Stimulated activated CD4-positive, alpha-beta T cell treated with anti-CD3 and anti-CD28 coated beads, Interleukin-2, amount 100 ng/mL, for 24 hours (primary cell): ENCODE results near the gene SLC44A4.
"Not testable (repeated sequence)": the region's sequence is repeated elsewhere in the genome, so short reads cannot be mapped to it uniquely, and the experiment has no call there.

Source experiments
- DNase-seq, 2 donors: peaks; one replicate each; pipeline ENCODE4 v3.0.0-alpha.2; 2020

The SLC44A4 gene

GRCh38 chr6:31878222-31878621 is 575 bp downstream of the SLC44A4 start:
- no peak for DNase-seq

- DNase-seq = no peak
Observed at GRCh38 chr6:31877651-31878161, 1.1 kb downstream of the SLC44A4 start.

DNA sequence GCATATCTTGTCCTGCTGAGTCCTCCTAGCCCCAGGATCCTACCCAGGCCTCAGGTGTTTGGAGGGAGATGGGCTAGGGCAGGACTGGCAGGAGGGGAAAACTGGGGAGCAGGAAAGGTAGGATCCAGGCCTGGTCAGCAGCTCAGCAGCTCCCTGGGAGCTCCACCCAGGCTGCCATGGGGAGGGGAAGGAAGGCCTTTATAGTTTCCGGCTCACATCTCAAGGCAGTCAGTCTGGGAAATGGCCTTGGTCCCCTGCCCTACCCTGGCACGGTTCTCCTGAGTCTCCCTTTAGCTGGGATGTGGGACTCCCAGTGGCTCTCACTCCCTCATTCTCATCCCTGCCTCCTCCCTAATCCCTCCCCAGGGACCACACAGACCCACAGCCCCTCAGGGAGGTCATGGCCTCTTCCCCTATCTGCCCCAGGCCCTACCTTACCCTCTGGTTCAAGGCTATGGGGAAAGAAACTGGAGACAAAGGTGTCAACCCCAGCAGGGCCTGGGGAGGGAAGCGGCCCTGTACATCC is 1.6 kb downstream of the SLC44A4 start:
- DNase-seq = no peak

- no peak for DNase-seq
Observed at GRCh38 chr6:31876357-31876756, 2.4 kb downstream of the SLC44A4 start.

- no peak for DNase-seq
Observed at GRCh38 chr6:31875877-31876276, 2.9 kb downstream of the SLC44A4 start.

DNA sequence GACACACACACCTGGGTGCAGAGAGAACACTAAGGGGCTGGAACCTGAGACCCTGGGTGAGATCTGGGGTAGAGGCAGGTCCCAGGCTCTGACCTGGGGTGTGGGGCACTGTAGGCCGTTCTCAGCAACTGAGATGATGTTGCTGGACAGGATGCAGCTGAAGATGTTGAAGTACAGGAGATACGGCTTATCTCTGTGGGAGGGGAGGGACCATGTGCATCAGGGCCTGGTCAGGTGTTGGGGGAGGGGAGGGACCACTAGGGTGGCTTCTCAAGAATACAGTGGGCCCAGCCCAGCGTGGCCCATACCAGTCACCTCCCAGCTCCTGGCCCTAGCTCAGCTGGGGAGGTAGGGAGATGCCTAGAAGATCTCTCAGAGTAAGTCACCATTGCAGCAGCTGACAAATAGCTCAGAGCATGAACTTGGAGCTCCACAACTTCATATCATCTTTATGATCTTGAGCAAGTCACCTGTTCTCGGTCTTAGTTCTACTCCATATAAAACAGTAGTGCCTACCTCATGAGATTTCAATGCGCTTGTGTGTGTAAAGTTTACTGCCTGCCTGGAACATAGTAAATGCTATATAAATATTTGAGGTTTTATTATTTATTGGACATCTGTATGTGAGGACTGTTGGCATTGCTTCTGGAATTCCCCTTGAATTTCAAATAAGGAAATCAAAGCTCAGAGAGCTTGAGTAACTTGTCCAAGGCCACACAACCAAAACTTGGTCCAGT is 3.8 kb downstream of the SLC44A4 start:
- no peak for DNase-seq

DNA sequence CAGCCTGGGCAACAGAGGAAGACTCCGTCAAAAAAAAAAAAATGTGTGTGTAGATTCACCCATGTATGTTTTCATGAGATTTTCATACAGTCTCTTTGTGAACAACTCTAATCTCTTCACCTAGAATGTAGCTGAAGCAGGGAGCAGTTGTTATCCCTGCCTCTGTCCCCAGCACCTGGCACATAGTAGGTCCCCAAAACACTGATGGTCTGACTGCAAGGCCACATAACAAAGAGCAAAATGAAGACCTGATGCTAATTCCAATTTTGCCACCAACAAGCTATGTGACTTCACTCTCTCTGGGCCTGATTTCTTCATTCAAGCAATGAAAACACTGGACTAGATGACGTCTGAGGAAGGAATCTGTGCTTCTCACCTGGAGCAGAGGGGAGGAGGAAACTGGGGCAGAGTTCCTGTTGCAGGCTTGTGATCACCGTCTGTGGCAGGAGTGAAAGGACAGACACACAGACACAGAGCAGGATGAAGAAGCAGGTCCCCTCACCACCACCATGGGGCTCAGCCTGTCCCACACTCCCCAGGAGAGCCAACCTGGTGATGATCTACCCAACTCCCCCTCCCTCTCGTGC is 4.6 kb downstream of the SLC44A4 start:
- no peak for DNase-seq

GRCh38 chr6:31871046-31871659 is 7.6 kb downstream of the SLC44A4 start:
- no peak for DNase-seq

DNA sequence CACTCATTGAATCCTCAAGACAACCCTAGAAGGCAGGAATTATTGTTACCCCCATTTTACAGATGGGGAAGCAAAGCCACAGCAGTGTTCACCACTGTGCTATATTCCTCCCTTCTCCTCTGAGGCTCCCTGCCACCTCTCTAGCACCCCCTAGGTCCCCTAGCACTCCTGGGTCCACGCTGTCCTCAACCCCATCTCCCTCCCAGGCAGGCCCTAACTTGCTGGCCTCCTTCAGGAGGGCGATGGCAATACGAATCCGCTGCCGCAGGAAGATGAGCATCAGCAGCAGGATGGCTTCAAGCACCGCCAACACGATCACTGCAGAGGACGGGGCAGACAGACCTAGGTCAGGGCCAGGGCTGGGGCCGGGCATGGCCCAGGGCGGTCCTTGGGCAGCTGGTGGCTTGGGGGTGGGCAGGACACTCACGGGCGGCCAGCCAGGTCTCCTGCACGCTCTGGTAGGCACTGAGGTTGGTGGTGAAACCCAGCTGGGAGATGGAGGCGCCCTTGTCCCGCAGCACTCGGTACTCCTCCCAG is 8.3 kb downstream of the SLC44A4 start:
- no peak for DNase-seq

DNA sequence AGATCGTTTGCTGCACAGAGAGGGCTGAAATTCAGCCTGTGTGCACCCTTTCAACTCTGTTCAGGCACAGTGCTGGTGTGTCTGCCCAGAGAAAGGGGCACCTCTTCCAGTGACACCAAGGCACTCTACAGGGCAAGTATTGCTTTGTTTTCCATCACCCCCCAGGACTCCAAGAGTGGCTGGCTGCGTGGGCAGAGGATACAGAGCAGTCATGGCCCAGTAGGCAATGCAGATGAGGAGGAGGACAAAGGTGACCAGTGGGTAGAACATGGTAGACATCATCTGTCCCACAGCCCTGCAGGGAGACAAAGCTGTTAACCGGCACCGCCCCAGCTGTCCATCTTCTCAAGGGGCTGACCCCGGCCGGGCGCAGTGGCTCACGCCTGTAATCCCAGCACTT is 9.5 kb downstream of the SLC44A4 start:
- DNase-seq = no peak

DNA sequence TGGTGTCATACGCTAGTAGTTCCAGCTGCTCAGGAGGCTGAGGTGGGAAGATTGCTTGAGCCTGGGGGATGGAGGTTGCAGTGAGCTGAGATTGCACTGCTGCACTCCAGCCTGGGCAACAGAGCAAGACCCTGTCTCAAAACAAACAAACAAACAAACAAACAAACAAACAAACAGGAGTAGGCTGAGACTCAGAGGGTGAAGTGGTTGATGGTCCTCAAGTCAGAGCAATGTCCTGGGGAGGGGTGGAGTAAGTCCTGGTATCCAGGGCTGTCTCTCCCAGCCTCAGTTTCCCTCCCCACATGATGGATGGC is 10.2 kb downstream of the SLC44A4 start:
- DNase-seq = not testable (repeated sequence)

GRCh38 chr6:31865205-31866118 is 13.3 kb downstream of the SLC44A4 start:
- DNase-seq = no peak

DNA sequence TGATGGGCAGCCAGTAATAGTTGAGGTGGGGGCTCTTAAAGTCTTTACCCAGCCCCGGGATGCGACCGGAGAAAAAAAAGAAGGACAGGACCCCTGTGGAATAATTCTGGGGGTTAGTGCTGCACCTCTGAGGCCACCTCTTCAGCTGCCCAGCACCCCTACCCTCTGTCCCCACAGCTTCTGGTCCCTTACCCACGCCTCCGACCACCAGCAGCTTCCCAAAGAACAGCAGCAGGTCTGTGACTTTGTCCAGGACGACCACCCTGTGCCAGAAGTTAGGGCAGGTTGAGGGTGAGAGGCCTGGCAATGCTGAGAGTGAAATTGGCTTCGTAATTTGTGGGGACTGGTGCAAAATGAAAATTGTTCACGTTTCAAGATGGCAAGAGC is 14.0 kb downstream of the SLC44A4 start:
- DNase-seq = no peak

DNA sequence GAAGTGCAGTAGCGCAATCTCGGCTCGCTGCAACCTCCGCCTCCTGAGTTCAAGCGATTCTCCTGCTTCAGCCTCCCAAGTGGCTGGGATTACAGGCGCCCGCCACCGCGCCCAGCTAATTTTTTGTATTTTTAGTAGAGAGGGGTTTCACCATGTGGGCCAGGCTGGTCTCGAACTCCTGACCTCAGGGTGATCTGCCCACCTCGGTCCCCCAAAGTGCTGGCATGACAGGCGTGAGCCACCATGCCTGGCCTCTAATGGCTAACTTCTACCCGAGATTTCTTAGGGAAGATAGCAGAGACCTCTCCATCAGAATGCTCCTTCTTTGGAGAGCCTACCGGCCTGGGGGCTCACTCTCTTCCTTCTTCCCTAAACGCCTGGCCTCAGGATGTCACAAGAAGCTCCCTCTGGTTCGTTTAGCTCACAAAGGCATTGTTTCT is 14.7 kb downstream of the SLC44A4 start:
- peak in 1 of 2 donors; percentile 40 for DNase-seq

DNA sequence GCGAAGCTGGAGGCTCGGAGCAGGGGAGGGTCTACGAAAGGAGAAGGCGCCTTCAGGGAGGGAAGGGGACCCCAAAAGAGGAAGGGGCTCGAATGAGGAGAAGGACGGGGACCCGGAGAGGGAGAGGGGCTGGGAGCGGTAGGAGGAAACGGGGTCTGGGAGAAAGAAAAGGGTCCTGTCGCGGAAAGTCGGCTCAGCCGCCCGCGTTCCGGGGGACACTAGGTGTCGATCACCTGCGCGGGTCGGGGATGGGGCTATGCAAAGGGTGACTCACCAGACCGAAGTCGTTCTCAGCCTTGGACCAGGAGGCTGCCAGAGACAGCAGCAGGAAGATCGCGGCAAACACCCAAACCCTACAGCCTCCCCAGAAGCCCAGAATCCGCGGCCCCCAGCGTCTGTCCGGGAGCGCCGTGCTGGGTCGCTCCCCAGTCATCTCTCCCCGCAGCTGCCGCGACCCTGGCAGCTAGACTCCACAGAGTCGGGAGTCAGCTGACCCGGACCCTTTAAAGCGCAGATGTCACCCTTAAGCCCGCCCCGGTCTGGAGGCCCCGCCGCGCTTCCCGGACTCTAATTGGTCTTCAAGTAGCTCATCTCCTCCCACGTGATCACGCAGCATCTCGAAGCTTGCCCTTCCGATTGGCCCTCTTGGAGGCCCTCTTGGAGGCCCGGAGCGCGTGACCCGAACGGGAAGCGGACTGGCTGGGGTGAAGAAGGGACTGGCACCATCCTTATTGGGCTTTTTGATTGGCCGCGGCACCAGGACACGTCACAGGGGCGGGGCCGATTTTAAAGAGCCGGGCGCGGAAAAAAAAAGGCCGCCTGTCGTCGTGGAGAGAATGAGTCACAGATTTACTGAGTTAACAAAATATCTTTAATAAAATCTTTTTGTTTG is 16.2 kb downstream of the SLC44A4 start, which contains the start of gene NEU1:
TSS of gene NEU1 (minus strand) at position 478 of the 892 bp plus-strand sequence. CDS start at position 433, 45 bp downstream.
- DNase-seq = peak; percentile 98 to 99

GRCh38 chr6:31861919-31862343 is 16.9 kb downstream of the SLC44A4 start:
- DNase-seq = no peak

GRCh38 chr6:31861150-31861549 is 17.6 kb downstream of the SLC44A4 start:
- no peak for DNase-seq

DNA sequence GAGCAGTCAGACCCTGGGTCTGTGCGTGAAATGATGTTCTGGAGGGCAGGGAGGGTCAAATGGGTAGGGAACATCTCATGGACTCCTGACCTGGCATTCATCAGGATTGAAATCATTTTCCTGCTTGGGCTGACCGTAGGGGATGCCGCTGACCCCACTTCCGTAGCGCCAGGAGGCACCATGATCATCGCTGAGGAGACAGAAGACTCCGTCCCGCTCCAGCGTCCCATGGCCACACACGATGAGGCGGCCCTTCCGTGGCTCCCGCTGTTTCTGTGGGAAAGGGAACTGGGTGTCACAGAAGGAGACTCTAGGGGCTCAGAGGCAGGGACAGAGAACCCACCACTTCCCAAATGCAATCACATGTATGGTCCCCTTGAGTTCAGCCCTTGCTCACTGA is 18.4 kb downstream of the SLC44A4 start:
- DNase-seq = no peak

DNA sequence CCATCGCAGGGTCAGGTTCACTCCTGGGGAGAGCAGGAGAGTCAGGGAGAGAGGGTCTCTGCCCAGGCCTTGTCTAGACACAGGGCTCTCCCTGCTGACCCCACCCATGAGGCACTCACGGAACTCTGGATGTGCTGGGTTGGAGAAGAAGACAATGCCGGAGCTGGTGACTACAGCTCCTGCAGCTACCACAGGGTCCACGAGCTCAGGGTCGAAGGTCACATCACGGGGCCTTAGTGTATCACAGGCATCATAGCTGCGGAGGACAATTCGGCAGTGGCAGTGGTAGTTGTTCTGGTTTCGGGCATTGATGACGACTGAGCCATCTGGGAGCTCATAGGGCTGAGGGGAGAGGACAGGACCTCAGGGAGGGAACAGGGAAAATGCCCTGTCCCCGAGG is 18.9 kb downstream of the SLC44A4 start:
- DNase-seq = no peak

- DNase-seq = no peak
Observed at GRCh38 chr6:31858707-31859106, 20.1 kb downstream of the SLC44A4 start.

- DNase-seq = not testable (repeated sequence)
Observed at GRCh38 chr6:31857774-31858173, 21.0 kb downstream of the SLC44A4 start.
